Calu3 (cell line): ENCODE data around the gene RPL35A. TPM values are rescaled to one million over a fixed set of nuclear protein-coding genes. Genes with fewer than 3 reads are reported as not detected.

Source experiments
- BruUV-seq: library from RNA; stranded (reverse); fragments of 400-500 nt; replicated peaks from 2 replicates; lab custom pipeline; 2021; lab: Mats Ljungman, UMichigan
- CTCF ChIA-PET: fragments of 300-600 bp; sonication (Branson Sonifier 250); formaldehyde crosslinking; loops from one replicate; lab custom pipeline; 2022; ENCODE audit warnings: antibody characterized with exemption; lab: Charles Lee
- DNase-seq: peaks from one replicate; pipeline ENCODE4 v3.0.0; 2022
- H3K27ac Mint-ChIP-seq: one replicate; pipeline ENCODE4 v1.8.0; 2022; ENCODE audit warnings: mixed read lengths; ENCODE audit not compliant: unreplicated experiment
- H3K27me3 Mint-ChIP-seq: one replicate; pipeline ENCODE4 v1.8.0; 2022; ENCODE audit warnings: mixed read lengths; ENCODE audit not compliant: unreplicated experiment
- H3K36me3 Mint-ChIP-seq: one replicate; pipeline ENCODE4 v1.8.0; 2022; ENCODE audit warnings: mild to moderate bottlenecking, moderate library complexity, mixed read lengths; ENCODE audit not compliant: insufficient read depth, unreplicated experiment
- H3K4me1 Mint-ChIP-seq: one replicate; pipeline ENCODE4 v1.8.0; 2022; ENCODE audit warnings: mild to moderate bottlenecking, low read depth, mixed read lengths; ENCODE audit not compliant: unreplicated experiment
- H3K4me3 Mint-ChIP-seq: one replicate; pipeline ENCODE4 v1.8.0; 2022; ENCODE audit warnings: mild to moderate bottlenecking, low read depth, moderate library complexity, mixed read lengths; ENCODE audit not compliant: unreplicated experiment
- H3K9me3 Mint-ChIP-seq: one replicate; pipeline ENCODE4 v1.8.0; 2022; ENCODE audit warnings: low read depth, mixed read lengths; ENCODE audit not compliant: unreplicated experiment
- intact Hi-C: fragments of 100-400 bp; cut with micrococcal nuclease; formaldehyde crosslinking; loops from one replicate; pipeline ENCODE4 v1.10.0; 2022; ENCODE audit not compliant: unreplicated experiment
- total RNA-seq: library from RNA; stranded (reverse); gene quantifications from 2 replicates; pipeline ENCODE4 v1.2.3, GENCODE V29; 2022
- TF ChIP-seq, protein P1 (sequence below): fragments of 200-600 bp; IDR thresholded peaks from one replicate; pipeline ENCODE4 v1.8.0; 2022; ENCODE audit warnings: antibody characterized with exemption; ENCODE audit not compliant: unreplicated experiment

The RPL35A gene
- total RNA-seq, 1 experiment from 2014 or later, result 711 TPM

DNA sequence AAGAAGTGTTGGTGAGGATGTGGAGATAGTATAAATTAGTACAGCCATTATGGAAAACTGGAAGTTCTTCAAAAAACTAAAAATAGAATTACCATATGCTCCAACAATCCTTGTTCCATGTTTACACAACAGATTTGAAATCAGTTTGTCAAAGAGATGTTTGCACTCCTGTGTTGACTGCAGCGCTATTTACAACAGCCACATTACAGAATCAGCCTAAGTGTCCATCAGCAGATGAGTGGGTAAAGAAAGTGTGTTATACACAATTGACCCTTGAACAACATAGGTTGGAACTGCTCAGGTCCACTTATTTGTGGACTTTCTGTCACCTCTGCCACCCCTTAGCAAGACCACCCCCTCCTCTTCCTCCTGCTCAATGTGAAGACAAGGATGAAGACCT lies 44.7 kb downstream of the RPL35A start:
- CTCF ChIA-PET, result no interaction called here
- no TSS peak for BruUV-seq
- Mint-ChIP-seq H3K27ac (no peak overlapping the region), H3K4me3 (no peak overlapping the region), H3K27me3 (no peaks in the 10 kb centered on the region), H3K36me3 (no peaks in the 10 kb centered on the region), H3K4me1 (no peaks in the 10 kb centered on the region), H3K9me3 (no peaks in the 10 kb centered on the region)
- intact Hi-C loops, result no loop called here
- TF ChIP-seq, protein P1, sequence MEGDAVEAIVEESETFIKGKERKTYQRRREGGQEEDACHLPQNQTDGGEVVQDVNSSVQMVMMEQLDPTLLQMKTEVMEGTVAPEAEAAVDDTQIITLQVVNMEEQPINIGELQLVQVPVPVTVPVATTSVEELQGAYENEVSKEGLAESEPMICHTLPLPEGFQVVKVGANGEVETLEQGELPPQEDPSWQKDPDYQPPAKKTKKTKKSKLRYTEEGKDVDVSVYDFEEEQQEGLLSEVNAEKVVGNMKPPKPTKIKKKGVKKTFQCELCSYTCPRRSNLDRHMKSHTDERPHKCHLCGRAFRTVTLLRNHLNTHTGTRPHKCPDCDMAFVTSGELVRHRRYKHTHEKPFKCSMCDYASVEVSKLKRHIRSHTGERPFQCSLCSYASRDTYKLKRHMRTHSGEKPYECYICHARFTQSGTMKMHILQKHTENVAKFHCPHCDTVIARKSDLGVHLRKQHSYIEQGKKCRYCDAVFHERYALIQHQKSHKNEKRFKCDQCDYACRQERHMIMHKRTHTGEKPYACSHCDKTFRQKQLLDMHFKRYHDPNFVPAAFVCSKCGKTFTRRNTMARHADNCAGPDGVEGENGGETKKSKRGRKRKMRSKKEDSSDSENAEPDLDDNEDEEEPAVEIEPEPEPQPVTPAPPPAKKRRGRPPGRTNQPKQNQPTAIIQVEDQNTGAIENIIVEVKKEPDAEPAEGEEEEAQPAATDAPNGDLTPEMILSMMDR, result no peak
- DNase-seq, result no peak

DNA sequence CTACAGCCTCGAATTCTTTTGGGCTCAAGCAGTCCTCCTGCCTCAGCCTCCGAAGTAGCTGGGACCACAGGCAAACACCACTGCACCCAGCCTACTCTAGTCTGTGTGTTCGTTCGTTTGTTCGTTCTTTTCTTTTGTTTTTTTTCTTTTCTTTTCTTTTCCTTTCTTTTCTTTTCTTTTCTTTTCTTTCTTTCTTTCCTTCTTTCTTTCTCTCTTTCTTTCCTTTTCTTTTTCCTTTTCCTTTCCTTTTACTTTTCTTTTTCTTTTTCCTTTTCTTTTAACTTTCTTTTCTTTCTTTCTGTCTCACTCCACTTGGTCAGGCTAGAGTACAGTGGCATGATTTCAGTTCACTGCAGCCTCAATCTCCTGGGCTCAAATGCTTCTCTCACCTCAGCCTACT lies 46.9 kb downstream of the RPL35A start:
- intact Hi-C loops, result no loop called here
- no peak overlapping the region for H3K27ac Mint-ChIP-seq
- DNase-seq, result no peak
- CTCF ChIA-PET, result no interaction called here
- no peaks in the 10 kb centered on the region for H3K27me3 Mint-ChIP-seq
- TF ChIP-seq, protein P1, result no peak
- H3K9me3 Mint-ChIP-seq, result no peaks in the 10 kb centered on the region
- H3K4me1 Mint-ChIP-seq, result no peaks in the 10 kb centered on the region
- H3K4me3 Mint-ChIP-seq, result no peak overlapping the region
- no TSS peak for BruUV-seq
- H3K36me3 Mint-ChIP-seq, result no peaks in the 10 kb centered on the region

DNA sequence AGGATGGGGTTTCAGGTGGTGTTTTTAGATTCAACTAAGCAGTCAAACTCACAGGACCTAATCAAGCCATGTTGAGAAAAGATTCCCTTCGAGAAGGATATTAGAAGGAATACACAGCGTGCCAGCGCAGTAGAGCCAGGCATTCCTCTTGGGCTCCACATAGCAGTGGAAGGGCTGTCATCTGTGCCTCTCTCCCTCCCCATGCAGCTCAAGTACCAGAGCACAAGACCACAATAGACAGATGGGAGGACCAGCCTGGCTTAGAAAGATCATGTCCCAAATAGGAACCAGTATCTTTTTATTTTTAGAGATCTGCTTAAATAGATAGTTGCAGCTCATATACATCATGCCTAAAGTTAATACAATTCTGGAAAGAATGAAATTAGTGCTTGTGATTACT lies 47.9 kb downstream of the RPL35A start:
- CTCF ChIA-PET, result no interaction called here

More for the DNA sequence above, 47.9 kb downstream of the RPL35A start:
- H3K27me3 Mint-ChIP-seq, result no peaks in the 10 kb centered on the region
- no peak overlapping the region for H3K4me3 Mint-ChIP-seq
- no peak overlapping the region for H3K27ac Mint-ChIP-seq
- no peaks in the 10 kb centered on the region for H3K4me1 Mint-ChIP-seq
- BruUV-seq, result no TSS peak
- intact Hi-C loops, result no loop called here
- no peaks in the 10 kb centered on the region for H3K9me3 Mint-ChIP-seq
- H3K36me3 Mint-ChIP-seq, result no peaks in the 10 kb centered on the region
- TF ChIP-seq, protein P1, result no peak
- no peak for DNase-seq

Other genes starting within 250 kb of the RPL35A start
- gene RUBCN, start 213.3 kb upstream of the RPL35A start, total RNA-seq, result 22.9 and 32.2 TPM in 2 replicates
- gene FYTTD1, start 200.3 kb upstream of the RPL35A start, total RNA-seq, result 37.4 and 37.6 TPM in 2 replicates
- 39.4 and 44.6 TPM in 2 replicates for gene LRCH3, start 158.9 kb upstream of the RPL35A start, total RNA-seq
- gene LMLN, start 10.0 kb downstream of the RPL35A start, total RNA-seq, result 7.0 and 7.6 TPM in 2 replicates